Central memory CD4-positive, alpha-beta T cell (primary cell): ENCODE data around the gene GIMAP5.
A peak's percentile ranks its signal among the peaks of the same experiment; 100 is the strongest.
"Not testable (repeated sequence)": the region's sequence is repeated elsewhere in the genome, so short reads cannot be mapped to it uniquely, and the experiment has no call there.

ENCODE experiments used
- DNase-seq: peaks from one replicate; pipeline ENCODE4 v3.0.0; 2022

The GIMAP5 gene

DNA sequence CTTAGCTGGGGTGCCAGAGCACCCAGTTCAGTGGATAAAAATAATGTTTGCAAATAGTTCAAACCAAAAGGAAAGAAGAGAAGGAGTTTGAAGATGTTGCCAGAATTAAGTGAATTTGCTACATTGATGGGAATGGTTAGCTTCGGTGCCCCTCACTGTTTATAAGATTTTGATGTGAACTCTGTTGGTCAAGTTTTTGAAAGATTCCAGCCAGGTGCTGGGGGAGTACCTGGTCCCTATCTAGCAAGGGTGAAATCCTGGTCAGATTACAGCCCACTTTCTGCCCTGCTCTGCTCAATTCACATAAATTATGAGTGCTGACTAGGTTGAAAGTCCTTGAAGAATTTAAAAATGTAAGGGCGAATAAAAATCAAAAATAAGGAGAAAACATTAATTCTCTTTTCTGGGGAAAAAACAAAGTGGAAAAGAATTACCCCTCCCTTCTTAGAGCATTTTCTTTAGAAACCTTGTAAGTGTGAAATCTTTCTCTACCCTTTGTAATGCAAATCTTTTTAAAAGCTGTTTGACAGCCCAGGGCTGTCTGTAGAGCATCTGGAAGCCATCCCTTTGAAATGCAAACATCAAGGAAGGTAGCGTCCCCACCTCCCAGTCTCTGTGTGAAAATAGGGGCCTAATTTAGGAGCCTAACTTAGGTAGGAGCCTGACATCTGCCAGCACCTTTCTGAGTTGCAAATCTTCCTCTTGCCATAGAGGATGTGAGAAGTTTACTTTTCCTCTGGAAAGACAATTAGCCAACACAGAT is 1.4 kb upstream of the GIMAP5 start:
- no peak for DNase-seq

DNA sequence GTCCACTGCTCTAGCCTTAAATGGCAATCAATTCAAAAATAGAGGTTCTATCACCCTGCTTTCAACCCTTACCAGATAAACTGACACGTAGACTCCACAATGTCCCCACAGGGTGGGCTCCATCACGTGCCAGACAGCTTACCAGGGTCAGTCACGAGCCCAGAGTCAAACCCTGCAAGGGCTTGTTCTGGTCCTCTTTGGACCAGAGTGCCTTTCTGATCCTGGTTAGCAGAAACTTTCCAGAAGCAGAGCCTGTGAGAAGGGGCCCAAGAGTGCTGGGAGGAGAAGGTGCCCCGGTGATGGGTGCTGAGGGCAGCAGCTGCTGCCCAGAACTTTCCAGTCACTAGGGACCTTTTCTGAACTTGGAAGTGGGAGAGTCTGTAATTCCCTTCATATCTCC is 354 bp upstream of the GIMAP5 start:
- no peak for DNase-seq

DNA sequence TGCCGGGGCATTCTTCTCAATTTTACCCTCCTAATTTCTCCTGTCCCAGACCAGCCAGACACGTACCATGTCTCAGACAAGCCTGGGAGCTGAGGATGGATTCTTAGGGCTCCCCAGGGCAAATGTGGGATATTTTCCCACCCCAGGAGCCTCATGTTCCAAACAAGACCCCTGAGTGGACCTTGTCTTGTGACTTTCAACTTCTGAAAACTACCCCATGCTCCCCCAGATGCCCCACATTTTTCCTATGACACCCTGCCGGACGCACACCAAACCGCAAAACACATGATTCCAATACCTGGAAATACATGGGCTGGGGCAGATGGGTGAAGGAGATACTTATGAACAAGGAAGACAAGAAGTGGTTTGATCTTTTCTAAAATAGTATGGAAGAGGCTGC is 874 bp downstream of the GIMAP5 start:
- DNase-seq, result no peak

DNA sequence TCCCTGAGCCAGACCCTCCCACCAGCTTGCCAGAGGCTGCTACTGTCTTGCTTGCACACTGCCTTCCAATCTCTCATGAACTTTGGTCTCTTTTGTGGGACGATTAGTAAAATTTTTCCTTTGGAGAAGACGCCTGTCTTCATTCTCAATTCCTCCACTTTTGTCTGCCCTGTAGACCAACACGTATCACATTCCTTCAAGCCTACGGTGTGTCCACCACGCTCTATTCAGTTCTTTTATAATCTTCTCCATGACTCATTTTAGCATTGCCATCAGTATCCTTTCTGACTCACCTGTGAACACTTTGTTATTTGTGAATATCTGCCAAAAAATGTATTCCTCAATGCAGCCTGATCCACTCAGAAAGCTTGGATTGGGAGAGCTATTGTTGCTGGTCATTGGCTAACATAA is 1.4 kb downstream of the GIMAP5 start:
- DNase-seq, result no peak

DNA sequence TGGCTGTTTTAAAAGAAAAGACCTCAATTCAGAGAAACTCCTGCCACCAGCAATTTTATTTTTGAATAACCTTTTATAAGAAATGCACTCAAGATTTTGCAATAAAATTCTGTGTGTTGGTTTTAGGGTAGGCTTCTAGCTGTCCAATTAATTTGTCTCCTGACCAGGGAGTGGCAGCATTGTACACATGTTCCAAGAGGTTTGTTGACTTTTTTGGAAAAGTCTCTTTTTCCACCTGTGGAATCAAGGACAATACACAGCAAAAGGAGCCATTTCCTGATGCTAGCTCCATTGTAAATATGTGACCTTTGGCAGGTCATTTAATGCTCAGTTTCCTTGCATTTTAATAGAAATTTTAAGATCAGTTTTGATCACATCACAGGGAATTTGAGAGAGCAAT is 1.8 kb downstream of the GIMAP5 start:
- DNase-seq, result no peak

DNA sequence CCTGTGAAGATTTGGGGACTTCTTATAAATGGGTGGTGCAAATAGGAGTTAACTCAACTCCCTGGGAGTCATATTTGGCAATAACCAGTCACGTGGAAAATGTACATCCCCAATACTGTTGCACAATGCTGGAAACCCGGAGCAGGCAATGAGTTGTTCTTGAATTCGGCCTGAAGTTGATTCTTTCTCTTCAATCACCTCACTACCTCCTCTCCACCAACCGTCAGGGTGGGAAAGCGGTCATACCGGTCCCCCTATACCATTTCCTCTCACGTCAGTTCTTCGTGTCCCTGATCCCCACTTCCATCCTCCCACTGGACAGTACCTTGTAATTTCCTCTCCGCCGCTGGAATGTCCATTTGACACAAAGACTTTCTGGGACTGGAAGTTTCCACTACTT is 2.8 kb downstream of the GIMAP5 start:
- DNase-seq, result no peak

DNA sequence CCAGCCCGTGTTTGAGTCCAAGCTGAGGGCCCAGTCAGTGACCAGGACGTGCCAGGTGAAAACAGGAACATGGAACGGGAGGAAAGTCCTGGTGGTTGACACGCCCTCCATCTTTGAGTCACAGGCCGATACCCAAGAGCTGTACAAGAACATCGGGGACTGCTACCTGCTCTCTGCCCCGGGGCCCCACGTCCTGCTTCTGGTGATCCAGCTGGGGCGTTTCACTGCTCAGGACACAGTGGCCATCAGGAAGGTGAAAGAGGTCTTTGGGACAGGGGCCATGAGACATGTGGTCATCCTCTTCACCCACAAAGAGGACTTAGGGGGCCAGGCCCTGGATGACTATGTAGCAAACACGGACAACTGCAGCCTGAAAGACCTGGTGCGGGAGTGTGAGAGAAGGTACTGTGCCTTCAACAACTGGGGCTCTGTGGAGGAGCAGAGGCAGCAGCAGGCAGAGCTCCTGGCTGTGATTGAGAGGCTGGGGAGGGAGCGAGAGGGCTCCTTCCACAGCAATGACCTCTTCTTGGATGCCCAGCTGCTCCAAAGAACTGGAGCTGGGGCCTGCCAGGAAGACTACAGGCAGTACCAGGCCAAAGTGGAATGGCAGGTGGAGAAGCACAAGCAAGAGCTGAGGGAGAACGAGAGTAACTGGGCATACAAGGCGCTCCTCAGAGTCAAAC is 5.2 kb downstream of the GIMAP5 start:
- DNase-seq, result no peak

DNA sequence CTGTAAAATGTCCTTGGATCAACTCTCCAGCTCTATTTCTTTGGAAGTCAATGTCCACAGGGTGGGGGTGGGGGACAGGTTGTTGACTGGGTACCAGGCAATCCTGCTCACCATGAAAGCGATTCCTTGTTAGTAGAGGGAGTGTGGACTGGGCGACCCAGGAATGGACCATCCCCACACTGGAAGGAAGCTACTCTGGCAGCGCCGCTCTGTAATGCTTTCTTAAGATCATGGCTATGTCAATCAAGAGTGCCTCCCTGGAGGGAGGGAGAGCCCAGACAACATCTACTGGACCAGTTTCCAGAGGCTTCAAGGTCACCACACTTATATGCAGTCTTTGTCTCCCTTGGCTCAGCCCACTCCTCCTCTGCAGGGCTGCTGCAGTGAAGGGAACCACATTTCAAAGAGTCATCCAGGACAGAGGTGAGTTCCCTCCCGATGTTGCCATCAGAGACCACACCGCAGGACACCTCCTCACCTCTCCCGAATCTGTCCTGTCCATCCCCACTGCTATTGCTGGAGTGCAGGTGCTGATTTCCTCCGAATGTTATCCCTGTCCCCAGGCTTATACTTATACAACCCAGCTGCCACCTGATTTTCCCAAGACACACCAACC is 6.9 kb downstream of the GIMAP5 start:
- DNase-seq, result no peak

DNA sequence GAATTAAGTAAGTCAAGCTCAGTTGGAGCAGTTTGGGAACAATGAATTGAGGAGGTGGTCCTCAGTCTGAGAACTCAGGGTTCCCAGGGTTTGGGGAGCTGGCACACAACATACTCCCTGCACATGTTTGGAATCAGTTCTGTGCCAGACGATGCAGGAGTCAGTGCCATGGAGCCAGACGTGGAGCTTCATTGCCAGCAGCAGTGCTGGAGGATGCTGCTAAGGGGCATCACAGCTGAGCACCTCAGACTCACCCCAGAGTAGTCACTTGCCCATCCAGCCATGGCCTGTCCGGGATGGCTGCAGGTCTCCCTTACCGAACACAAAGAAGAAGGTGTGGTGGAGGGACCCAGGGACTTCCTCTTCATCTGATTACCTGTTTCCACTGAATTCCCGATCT is 7.9 kb downstream of the GIMAP5 start:
- no peak for DNase-seq

DNA sequence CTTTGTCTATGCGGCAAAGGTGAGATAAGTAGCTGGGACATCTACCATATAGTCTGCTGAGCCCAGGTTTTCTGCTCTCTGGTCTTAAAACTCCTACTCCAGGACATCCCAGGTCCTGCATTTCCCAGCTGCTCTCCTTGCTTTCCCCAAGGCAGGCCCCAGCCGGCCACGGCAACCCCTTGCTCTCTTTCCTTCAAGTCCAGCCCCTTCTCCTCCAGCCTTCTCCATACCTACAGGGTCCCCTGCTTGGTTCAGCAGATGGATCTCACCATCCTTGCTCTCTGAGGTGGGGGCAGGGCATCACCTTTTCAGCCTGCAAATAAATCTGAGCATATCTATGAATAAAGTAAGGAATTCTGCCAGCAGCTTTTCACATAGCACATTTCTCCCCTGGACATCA is 8.7 kb downstream of the GIMAP5 start:
- no peak for DNase-seq

DNA sequence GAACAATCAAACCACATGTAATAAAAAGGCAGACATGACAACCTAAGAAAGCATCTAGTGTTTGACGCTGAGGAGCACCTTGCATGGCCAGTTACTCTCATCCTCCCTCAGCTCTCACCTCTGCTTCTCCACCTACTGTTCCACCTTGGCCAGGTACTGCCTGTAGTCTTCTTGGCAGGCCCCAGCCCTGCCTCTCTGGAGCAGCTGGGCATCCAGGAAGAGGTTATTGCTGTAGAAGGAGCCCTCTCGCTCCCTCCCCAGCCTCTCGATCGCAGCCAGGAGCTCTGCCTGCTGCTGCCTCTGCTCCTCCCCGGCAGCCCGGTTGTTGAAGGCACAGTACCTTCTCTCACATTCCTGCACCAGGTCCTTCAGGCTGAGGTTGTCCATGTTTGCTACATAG is 9.7 kb downstream of the GIMAP5 start:
- no peak for DNase-seq

DNA sequence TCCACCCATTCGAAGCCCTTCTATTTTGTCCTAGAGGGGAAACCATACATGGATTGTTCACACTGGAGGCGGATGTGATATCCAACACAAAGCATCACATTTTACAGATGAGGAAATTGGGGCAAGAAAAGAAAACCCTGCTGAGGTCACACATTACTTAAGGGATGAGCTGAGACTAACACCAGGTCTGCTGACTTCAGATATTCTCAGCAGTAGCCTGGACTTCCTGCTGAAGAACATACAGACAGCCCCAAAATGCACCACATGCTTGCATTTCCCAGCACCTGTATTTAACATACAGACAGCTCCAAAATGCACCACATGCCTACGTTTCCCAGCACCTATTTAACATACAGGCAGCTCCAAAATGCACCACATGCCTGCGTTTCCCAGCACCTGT is 11.2 kb downstream of the GIMAP5 start:
- no peak for DNase-seq

DNA sequence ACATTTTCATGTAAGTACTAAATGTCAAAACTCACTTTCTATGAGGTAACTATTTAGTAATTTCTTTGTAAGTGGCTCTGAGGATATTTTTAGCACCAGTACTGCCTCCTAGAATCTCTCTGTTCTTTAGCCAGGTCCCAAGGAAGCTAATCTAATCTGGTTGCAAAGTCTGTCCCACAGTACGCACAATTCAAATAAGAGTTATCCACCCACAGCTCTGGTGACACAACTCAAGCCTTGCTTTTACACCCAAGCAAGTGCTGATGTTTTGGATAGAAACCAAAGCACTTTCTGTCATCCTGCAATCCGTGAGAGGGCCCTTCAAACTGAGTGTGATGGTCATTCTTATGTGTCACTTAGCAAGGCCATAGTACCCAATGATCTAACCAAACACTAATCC is 14.5 kb downstream of the GIMAP5 start:
- DNase-seq, result no peak

DNA sequence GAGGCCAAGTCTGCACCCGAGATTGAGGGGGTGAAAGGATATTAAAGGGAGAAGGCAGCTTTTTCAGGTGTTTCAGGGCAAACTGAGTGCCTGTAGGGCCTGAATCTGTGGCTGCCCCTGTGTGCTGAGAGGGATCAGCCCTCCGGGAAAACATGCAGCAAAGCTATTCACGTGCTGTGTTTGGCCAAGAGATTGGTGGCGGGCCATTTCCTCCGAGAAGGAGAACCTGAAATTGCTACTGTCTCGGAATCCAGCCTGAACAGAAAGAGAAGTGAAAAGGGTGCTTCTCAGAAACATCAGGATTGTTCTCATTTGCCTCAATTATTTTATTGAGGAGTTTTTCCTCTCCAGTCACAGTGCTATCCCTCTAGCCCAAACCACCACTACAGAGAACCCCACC is 16.0 kb downstream of the GIMAP5 start:
- DNase-seq, result no peak

DNA sequence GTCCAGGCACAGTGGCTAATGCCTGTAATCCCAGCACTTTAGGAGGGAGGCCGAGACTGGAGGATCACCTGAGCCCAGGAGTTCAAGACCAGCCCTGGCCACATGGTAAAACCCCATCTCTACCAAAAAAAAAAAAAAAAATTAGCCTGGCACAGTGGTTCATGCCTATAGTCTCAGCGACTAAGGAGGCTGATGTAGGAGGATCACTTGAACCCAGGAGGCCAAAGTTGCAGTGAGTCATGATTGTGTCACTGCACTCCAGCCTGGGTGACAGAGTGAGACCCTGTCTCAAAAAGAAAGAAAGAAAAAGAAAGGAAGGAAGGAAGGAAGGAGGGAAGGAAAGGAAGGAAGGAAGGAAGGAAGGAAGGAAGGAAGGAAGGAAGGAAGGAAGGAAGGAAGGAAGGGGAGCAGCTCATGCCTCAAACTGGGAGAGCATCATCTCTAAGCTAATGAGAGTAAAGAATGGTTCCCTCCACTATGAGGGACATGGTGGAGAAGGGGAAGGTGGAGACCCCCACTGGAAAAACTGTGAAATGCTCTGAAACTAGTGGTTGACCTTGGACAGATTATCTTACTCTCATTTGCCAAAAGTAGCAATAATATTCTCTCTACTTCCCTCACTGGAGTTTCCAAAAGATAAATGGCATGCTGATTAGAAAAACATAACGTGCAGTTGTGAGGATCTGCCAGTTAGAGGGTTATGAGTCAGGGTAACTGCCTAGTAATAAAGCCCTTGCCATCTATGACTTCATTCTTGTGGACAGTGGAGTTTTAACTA is 16.8 kb downstream of the GIMAP5 start:
- no peak for DNase-seq

DNA sequence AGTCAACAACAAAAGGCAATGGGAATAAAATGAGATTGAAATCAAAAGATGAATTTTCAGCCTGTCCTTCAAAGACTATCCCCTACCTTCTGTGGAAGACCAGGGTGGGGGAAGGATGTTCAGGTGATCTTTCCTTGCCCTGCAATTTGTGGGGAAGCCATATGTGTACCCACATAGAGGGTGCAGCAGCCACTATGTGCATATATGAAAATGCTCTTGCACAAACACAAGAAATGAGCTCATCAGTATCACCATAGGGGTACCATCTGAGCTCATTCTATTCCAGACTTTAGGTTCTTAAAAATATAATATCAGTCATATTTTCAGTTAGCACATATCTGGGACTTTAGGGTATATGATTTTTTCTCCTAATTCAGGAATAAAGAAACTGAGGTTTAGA is 17.7 kb downstream of the GIMAP5 start:
- no peak for DNase-seq

DNA sequence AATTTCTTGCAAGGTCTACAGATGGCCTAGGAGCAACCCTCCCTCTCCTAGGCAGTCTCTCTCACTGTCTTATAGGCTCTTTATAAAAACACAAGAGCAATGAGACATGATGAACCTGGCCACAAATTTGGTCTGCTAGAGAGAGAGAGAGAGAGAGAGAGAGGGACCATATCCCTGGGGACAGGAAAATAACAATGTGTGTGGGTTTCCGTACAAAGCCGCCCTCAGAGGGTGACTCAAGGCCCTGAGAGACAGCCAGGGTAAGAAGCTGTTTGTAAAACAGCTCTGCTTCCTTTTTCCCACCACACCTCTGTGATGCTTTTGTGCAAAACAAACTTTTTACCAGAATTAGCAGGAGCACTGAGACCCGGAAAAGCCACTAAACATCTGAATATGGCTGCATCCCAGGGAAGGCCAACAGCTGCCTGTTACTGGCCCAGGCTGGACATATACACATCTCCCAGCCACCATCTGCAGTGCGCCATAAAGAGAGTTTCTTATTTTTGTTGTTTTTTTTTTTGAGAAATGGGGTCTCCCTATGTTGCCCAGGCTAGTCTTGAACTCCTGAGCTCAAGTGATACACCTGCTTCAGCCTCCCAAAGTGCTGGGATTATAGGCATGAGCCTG is 18.4 kb downstream of the GIMAP5 start:
- peak; percentile 83 for DNase-seq

DNA sequence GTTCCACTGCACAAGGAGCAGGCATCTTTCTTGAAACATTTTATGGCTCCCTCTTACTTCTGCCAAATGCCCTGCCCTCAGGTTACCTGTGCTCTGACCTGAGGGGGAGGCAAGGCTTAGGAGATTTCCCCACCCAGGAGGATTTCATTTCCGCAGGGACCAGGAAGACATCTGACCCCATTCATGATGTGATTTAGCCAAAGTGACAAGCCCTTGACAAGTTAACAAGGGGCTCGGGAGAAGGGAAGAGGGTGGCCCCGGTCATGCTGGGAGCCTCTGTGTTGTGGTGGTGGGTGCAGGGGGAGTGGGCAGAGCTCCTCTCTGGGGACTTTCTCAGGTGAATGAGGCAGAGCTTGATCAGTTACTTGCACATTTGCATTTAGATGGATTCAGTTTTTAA is 18.9 kb downstream of the GIMAP5 start:
- DNase-seq, result no peak

DNA sequence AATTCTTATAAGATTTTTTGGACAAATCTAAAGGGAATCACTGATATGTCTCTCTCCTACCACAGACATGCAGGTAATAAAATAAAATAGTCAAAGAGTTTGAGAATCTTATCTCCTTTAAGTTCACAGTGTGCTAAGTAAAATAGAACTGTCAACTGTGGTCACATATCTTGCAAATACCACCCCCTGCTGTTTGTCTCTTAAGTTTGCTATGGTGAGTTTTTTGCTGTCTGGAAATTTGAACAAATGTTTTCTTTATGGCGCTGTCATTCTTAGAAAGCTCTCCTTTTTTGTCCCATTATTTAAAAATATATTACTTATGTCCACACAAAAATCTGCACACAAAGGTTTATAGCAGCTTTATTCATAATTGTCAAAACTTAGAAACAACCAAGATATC is 19.6 kb downstream of the GIMAP5 start:
- peak; percentile 65 for DNase-seq

DNA sequence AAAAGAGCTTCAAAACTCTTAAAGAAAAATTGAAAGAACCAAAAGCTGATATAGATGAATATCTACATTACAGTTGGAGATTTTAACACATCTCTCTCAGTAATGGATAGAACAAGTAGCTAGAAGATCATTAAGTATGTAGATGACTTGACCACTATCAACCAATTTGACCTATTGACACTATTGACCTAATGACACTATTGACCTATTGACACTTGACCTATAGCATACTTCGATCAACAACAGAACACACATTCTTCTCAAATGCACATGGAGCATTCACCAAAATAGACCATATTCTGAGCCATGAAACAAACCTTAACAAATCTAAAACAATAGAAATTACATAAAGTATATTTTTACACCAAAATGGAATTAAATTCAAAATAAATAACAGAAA is 22.3 kb downstream of the GIMAP5 start:
- no peak for DNase-seq

DNA sequence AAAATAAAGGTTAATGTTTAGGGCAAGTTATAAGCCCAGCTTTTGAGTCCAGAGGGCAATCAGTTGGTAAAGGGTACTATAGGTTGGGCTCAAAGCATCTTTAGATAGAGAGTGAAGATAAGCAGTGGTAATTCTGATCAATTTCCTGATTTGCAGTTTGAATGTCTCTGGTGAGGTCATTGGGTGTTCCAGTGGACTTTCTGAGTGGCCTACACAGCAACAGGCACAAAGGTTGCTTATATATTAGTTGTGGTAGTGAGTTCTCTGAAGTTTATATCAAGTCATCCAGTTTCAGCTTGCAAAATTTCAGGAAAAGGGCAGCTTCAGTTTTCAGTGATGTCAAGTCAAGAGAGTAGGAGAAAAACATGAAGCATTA is 29.1 kb downstream of the GIMAP5 start:
- no peak for DNase-seq

DNA sequence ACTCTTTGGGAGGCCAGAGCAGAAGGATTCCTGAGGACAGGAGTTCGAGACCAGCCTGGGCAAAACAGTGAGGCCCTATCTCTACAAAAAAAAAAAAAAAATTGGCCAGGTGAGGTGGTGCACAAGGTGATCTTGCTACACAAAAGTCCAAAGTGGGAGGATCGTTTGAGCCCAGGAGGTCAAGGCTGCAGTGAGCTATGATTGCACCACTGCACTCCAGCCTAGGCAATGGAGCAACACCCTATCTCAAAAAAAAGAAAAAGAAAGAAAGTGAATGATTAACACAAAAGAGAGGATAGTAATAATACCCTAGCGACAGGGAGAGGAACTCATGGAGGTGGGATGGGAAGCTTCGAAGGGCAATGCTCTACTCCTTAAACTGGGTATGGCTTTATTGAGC is 32.5 kb downstream of the GIMAP5 start:
- no peak for DNase-seq

DNA sequence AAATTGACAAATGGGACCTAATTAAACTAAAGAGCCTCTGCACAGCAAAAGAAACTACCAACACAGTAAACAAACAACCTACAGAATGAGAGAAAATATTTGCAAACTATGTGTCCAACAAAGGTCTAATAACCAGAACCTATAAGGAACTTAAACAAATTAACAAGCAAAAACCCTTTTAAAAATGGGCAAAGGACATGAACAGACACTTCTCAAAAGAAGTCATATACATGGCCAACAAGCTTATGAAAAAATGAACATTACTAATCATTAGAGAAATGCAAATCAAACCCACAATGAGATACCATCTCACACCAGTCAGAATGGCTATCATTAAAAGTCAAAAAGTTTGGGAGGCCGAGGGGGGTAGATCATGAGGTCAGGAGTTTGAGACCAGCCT is 36.9 kb downstream of the GIMAP5 start:
- DNase-seq, result not testable (repeated sequence)
